Measurements from ENCODE around the gene CD3D. TPM values are rescaled to one million over a fixed set of nuclear protein-coding genes. Genes with fewer than 3 reads are reported as not detected.
A peak's percentile ranks its signal among the peaks of the same experiment; 100 is the strongest.

CD3D gene
- total RNA-seq, 2 experiments from 2014 or later = 316 to 325 TPM

DNA sequence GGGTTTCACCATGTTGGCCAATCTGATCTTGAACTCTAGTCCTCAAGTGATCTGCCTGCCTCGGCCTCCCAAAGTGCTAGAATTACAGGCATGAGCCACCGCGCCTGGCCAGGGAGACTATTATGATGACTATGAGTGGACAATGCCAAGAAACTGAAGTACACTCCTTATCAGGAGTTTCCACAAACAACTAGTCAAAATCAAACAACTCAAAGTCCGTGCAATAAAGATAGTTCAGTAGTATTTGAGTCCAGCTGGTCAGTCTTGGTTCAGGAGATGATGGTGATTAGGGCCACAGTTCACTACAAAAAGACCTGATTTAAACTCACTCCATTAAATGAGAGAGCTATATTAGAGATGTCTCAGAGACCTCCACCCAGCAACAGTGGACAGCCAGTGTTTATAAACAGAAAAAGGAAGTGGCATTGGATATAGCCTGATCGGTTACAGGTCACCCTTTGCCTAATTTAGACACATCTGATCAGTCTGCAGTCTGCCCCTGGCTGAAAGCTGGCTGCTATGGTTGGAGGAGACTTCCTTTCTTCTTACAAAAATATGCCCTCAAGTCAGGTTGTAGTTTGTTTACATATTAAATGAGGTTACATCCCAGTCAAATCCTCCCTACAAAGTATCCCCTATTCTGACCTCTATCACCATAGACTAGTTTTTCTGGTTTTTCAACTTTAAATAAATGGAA is 21.0 kb downstream of the CD3D start:
- Mint-ChIP-seq H3K36me3 (ENCODE audit: low read depth) (peaks cover 25% of the 10 kb centered on the region), H3K4me3 (no peak overlapping the region), H3K4me1 (ENCODE audit: low read depth) (peaks cover 60% of the 10 kb centered on the region), H3K27ac (no peak overlapping the region), H3K9me3 (peaks cover 3% of the 10 kb centered on the region), H3K27me3 (no peaks in the 10 kb centered on the region)
- ATAC-seq = no peak
- ChIA-PET CTCF (interaction anchor here (1.2 to 1.9 kb wide), 2 partner anchors 10 to 12 kb away, joined by 3 to 5 read pairs; no protein-coding TSS in a partner anchor), POLR2A (no interaction called here)
- intact Hi-C loops (cut with micrococcal nuclease) = no loop called here
- no peak for DNase-seq
- TF ChIP-seq, protein P1, sequence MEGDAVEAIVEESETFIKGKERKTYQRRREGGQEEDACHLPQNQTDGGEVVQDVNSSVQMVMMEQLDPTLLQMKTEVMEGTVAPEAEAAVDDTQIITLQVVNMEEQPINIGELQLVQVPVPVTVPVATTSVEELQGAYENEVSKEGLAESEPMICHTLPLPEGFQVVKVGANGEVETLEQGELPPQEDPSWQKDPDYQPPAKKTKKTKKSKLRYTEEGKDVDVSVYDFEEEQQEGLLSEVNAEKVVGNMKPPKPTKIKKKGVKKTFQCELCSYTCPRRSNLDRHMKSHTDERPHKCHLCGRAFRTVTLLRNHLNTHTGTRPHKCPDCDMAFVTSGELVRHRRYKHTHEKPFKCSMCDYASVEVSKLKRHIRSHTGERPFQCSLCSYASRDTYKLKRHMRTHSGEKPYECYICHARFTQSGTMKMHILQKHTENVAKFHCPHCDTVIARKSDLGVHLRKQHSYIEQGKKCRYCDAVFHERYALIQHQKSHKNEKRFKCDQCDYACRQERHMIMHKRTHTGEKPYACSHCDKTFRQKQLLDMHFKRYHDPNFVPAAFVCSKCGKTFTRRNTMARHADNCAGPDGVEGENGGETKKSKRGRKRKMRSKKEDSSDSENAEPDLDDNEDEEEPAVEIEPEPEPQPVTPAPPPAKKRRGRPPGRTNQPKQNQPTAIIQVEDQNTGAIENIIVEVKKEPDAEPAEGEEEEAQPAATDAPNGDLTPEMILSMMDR (IDR thresholded peaks at IDR 0.05) = no peak

DNA sequence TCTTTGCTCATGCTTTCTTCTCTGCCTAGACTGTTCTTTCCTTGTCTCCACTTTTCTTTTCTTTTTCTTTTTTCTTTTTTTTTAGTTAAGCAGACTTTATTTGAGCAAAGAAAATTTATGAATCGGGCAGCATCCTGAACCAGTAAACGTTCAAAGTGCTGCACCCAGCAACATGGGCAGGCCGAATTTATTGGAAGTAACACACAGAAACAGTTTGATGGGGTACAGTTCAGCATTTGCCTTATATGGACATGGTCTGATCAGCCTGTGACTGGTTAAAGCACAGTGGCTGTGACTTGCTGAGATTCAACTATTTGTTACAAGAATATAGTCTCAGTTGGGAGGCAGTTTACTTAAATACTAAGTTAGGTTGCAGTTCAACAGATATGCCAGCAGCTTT is 22.0 kb downstream of the CD3D start:
- Mint-ChIP-seq H3K27ac (no peak overlapping the region), H3K36me3 (ENCODE audit: low read depth) (peaks cover 34% of the 10 kb centered on the region), H3K4me1 (ENCODE audit: low read depth) (peaks cover 69% of the 10 kb centered on the region), H3K9me3 (peaks cover 3% of the 10 kb centered on the region), H3K27me3 (no peaks in the 10 kb centered on the region), H3K4me3 (no peak overlapping the region)
- DNase-seq = no peak
- ChIA-PET CTCF (interaction anchor here (0.9 to 1.0 kb wide), 2 partner anchors 9 to 27 kb away, joined by 3 read pairs; no protein-coding TSS in a partner anchor), POLR2A (no interaction called here)
- intact Hi-C loops (cut with micrococcal nuclease) = no loop called here
- no peak for ATAC-seq
- TF ChIP-seq, protein P1 (IDR thresholded peaks at IDR 0.05) = no peak

DNA sequence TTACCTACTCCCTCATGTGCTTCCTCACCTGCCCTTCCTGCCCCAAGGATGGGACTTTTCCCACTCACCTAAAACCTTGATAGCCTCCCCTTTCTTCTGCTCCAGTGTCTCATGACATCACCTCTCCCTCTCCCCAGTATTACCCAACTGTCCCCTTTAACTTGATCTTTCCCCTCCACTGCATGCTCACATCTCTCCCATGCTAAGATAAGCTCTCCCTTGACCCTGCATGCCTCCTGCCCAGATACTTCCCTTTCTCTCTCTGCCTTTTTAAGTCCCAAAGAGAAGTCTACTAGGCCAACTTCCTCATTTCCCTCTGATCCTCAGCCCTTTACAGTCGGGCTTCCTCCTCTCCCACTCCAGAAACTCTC is 23.2 kb downstream of the CD3D start:
- CTCF ChIA-PET = no interaction called here
- H3K4me3 Mint-ChIP-seq = no peak overlapping the region
- intact Hi-C loops (cut with micrococcal nuclease) = no loop called here

DNA sequence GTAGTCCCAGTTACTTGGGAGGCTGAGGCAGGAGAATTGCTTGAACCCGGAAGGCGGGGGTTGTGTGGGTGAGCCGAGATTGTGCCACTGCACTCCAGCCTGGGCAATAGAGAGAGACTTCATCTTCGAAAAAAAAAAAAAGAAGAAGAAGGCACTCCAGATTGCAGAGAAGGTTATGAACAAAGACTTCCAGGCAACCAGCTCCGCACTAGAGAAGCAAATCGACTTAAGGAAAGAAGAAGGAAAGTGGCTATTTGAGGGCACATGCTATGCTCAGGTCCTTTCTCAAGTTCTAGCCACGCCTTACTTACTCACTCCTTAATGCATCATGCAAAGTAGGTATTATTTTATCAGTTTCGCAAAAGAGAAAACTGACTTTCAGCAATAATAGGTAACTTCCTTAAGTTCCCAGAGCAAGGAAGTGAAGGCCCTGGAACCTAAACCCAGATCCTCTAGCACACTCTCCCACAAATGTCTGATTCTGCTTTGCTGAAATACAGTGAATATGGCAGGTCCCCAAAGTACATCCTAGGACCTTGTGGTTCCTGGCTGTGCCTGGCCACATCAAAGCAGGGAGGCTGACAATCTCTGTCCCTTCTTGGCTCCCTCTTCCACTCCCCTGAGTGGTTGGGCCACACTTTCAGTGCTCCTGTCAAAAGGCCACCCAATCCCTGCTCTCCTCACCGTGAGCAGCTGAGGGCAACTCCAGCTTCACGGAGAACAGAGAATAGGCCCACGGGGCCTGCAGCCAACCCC is 23.7 kb downstream of the CD3D start:
- DNase-seq = no peak

More for the DNA sequence above, 23.2 kb downstream of the CD3D start:
- TF ChIP-seq, protein P1 (IDR thresholded peaks at IDR 0.05) = no peak
- H3K27ac Mint-ChIP-seq = peak overlapping the region; percentile 2
- H3K27me3 Mint-ChIP-seq = no peaks in the 10 kb centered on the region
- peaks cover 3% of the 10 kb centered on the region for H3K9me3 Mint-ChIP-seq
- ATAC-seq = no peak
- DNase-seq = no peak
- H3K36me3 Mint-ChIP-seq (ENCODE audit: low read depth) = peaks cover 45% of the 10 kb centered on the region
- POLR2A ChIA-PET = no interaction called here
- peaks cover 76% of the 10 kb centered on the region for H3K4me1 Mint-ChIP-seq (ENCODE audit: low read depth)

More for the DNA sequence above, 23.7 kb downstream of the CD3D start:
- ChIA-PET CTCF (interaction anchor here (0.9 to 1.1 kb wide), 2 partner anchors 9 to 148 kb away, joined by 3 to 4 read pairs; no protein-coding TSS in a partner anchor), POLR2A (interaction anchor here (0.9 kb wide), 1 partner anchor 39 kb away, joined by 4 read pairs; no protein-coding TSS in a partner anchor)
- Mint-ChIP-seq H3K36me3 (ENCODE audit: low read depth) (peaks cover 50% of the 10 kb centered on the region), H3K27me3 (no peaks in the 10 kb centered on the region), H3K27ac (peak overlapping the region; percentile 26), H3K9me3 (peaks cover 3% of the 10 kb centered on the region), H3K4me1 (ENCODE audit: low read depth) (peaks cover 81% of the 10 kb centered on the region), H3K4me3 (no peak overlapping the region)
- ATAC-seq = no peak
- TF ChIP-seq, protein P1 (IDR thresholded peaks at IDR 0.05) = no peak
- intact Hi-C loops (cut with micrococcal nuclease) = no loop called here
